GM18508 (cell line): ENCODE results near the gene FAM107B.
"Not testable (repeated sequence)": the region's sequence is repeated elsewhere in the genome, so short reads cannot be mapped to it uniquely, and the experiment has no call there.

Source experiments
- ATAC-seq: cut with Tn5 transposase; IDR thresholded peaks from one replicate; pipeline ENCODE4 v1.9.1; 2021; ENCODE audit warnings: moderate number of reproducible peaks; ENCODE audit not compliant: insufficient read depth, unreplicated experiment

The FAM107B gene

DNA sequence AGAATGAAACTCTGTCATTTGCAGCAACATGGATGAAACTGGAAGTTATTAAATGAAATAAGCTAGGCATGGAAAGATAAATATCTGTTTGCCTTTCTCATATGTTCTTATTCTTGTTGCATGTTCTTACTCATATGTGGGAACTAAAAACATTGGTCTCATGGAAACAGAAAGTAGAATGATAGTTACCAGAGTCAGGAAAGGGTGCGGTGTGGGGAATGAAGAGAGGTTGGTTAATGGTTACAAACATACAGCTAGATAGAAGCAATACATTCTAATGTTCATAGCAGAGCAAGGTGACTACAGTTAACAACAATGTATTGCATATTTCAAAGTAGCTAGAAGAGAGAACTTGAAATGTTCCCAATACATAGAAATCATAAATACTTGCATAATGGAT is 105.1 kb downstream of the FAM107B start:
- ATAC-seq, result no peak

DNA sequence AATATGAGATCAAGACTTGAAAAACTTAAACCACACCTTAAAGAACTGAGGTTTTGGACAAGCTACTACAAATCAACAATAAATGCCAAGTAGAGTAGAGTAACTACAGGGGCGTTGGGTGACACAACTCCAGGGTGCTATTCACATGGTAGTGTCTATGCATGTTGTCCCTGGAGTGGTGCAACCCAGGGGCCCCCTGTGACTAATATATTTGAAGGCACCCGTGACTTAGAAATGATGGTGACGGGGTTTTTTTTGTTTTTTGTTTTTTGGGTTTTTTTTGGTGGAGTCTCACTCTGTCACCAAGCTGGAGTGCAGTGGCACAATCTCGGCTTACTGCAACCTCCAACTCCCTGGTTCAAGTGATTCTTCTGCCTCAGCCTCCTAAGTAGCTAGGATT is 106.9 kb downstream of the FAM107B start:
- no peak for ATAC-seq

DNA sequence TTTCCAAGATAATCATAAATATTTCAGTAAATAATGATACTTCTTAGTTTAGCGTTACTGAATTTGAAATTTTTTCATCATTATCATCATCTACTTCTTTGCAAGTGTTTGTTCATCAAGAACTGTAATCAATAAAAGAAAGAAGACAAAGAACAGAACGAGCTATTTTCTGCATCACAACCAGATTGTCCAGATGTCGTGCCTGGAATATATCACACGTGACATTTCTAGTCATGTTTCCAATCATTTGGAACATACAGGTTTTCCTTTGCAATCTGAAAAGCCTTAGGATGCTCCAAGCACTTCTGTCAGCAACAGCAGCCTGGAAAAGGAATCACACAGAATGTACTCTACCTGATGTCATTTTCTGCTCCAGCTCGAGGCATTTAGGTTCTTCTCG is 107.4 kb downstream of the FAM107B start:
- no peak for ATAC-seq

DNA sequence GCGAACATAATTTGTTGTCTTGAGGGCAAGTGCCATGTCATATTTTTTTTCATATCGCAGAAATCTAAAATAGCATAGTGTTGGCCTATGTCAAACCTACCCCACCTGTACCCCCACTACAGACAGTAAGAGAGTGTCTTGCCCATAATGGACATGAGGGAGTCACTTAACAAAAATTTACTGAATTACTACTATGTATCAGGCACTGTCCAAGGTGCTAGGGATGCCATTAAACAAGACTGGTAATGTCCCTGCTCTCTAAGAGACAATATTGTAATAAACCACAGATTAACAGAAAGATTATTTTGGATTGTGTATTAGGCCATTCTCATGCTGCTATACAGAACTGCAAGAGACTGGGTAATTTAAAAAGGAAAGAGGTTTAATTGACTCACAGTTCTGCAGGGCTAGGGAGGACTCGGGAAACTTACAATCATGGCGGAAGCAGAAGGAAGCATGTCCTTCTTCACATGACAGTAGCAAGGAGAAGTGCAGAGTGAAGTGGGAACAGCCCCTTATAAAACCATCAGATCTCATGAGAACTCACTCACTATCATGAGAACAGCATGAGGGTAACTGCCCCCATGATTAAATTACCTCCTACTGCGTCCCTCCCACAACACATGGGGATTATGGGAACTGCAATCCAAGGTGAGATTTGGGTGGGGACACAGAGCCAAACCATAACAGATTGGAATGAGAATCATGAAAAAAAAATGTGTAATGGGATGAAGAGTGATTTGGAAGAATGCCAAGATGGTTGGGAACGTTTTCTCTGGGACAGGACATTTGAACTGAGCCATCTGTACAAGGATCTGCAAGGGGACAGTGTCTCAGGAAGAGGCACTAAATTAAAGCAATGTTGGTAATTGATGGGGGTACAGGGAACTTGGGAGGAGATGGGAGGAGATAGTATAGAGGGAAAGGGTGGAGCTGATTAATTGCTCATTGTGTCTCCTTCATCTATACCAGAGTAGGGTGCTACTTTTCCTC is 108.5 kb downstream of the FAM107B start:
- no peak for ATAC-seq

DNA sequence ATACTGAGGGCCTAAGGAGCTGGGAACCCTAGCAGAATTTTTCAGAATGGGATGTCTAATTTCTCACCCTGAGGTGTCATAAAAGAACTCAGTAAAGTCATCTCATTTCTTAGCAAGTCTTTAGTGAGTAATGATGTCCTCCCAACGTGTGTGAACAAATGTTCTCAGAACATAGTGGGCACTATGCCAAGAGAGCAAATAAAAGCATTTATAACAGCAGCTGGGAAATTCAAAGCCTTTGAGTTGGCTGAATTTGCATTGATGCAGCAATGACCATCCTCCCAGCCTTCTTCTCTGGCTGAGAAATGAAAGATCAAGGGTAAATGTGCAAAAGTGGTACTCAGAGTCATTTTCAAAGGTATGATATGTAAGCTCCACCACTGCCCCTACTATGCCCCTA is 109.4 kb downstream of the FAM107B start:
- ATAC-seq, result no peak

DNA sequence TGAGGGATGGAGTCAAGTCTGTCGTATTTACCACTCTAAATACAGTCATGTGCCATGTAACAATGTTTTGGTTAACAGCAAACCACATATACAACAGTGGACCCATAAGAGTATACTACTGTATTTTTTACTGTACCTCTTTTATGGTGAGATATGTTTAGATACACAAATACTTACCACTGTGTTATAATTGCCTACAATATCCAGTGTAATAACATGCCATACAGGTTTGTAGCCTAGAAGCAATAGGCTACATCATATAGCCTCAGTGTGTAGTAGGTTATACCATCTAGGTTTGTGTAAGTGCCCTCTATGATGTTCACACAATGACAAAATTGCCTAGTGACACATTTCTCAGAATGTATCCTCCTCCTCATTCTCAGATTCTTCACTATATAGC is 110.4 kb downstream of the FAM107B start:
- no peak for ATAC-seq

DNA sequence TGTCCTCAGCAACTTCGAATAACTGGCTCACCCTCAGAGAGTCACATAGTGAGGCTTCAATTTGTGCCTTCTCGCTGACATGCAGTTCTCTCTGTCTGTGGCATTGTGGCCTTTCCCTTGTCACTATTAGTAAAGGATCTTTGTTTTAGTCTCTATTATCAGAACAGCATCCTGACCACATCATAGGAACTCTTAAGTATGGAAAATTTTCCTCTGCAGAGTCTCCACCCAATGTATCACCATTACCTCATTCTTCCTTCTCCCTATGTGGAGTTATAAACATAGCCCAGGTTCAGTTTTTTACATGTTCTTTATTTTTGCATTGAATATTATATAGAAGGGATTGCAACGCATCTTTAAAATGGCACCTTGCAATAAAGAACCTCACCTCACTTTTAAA is 112.9 kb downstream of the FAM107B start:
- ATAC-seq, result no peak

DNA sequence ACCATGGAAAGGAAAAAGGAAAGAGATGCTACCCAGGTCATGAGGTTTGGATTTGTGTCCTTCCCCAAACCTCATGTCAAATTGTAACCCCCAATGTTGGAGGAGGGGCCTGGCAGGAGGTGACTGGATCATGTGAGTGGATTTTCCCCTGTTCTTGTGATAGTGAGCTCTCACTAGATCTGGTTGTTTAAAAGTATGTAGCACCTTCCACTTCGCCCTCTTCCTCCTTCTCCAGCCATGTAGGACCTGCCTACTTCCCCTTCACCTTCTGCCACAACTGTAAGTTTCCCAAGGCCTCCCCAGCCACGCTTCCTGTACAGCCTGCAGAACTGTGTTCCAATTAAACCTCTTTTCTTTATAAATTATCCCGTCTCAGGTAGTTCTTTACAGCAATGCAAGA is 113.9 kb downstream of the FAM107B start:
- ATAC-seq, result no peak

DNA sequence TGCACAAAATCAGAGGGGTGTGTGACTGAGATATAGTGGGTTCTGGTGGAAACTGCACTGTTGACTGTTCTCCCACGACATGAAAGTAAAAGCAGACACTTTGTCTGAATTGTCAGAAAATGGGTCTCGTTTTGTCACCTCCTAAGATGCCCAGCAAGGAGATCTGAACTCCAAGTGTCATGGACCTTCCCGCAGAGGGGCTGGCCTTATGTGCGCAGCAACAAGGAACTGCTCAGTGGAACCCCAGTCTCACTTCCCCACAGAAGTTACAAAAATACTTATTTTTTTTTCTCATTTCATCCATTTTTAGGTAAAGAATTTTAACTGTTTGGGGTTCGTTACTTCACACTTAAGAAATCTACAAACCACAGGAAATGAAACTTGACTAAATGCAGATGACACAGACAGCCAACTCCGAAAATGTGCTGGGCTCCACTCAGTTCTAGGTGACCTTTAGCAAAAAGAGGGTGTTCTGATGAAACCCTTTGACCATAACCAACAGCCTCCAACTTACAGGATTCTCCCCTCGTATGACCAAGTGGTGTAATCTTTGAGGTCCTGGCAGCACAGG is 115.0 kb downstream of the FAM107B start:
- ATAC-seq, result peak; percentile 69

DNA sequence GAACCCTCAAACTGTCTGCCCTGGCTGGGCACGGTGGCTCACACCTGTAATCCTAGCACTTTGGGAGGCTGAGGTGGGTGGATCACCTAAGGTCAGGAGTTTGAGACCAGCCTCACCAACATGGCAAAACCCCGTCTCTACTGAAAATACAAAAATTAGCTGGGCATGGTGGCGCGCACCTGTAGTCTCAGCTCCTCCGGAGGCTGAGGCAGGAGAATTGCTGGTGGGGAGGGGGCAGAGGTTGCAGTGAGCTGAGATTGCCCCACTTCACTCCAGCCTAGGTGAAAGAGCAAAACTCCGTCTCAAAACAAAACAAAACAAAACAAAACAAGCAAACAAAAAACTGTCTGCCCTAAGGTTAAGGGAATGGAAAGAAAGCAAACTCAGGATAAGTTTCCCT is 115.6 kb downstream of the FAM107B start:
- not testable (repeated sequence) for ATAC-seq

DNA sequence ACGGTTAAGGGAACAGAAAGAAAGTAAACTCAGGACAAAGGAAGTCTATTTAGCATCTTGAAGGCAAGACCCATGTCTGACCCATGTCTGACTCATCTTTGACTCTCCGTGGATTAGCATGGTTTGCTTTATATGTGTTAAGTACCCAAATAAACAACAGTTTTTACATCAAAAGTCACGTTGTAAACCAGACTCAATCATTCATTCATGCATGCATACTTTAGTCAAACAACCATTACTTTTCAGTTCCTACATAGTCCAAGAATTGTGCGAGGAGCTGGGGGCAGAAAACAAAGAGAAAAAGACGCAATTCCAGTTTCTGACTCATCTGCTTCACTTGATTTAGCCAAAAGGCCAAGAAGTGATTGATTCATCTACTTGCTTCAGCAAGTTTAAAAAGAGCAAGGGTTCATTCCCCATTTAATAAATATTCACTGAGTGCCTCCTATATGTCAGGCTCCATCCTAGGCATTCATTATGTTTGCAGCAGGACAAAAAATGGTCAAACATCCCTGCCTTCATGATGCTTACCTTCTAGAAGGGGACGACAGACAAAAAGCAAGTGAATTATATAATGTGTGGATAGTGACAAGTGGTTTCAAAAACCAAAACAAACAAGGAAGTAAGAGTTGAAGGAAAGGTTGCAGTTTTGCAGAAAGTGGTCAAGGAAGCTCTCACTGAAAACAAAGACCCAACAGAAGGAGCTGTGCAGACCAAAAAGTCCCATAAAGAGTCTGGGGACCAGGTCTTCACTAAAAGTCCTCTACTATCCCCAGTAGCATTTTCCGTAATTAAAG is 116.2 kb downstream of the FAM107B start:
- no peak for ATAC-seq

DNA sequence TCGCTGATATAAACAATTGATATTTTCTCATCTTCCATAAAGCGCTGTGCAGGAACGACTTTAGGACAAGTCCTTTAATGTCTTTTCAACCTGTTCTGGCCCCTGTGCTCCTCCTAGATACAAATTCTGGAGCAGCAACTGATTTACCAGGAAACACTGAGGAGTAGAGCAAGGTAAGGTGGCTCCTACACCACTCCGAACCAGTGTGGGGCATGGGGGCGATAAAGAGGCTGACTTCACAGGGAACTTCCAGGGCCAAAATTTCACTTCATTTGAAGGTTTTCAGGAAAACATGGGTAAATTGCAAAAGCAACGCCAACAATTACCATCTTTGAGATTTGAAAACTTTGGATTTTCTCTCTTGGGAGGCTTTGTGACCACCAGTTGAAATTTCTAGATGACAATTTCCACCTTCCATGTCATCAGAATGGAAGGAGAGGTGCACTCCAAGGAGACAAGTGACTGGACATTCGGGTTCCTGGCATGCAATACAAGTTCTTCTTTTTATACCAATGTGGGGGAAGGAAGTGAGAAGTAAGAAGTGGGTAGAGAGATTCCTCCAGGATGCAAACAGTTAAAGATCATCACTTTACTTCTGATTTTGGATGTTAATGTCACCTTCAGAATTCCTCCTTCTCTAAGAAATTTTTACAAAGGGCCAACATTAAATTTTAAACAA is 118.5 kb downstream of the FAM107B start:
- ATAC-seq, result no peak

DNA sequence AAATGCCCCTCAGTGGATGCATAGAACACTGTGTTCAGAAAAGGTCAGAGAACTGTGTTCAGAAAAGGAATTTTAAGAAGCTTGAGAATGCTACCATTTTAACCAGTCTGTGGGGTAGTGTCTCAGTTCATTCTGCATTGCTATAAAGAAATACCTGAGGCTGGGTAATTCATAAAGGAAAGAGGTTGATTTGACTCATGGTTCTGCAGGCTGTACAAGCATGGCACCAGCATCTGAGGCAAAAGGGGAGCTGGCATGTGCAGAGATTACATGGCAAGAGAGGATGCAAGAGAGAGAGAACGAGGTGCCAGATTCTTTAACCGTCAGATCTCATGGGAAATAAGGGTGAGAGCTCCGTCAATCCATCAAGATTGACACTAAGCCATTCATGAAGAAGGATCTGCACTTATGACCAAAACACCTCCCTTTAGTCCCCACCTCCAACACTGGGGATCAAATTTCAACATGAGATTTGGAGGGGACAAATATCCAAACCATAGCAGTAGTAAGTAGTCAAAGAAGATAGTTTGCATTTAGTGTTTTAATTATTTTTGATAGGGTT is 119.8 kb downstream of the FAM107B start:
- ATAC-seq, result no peak

DNA sequence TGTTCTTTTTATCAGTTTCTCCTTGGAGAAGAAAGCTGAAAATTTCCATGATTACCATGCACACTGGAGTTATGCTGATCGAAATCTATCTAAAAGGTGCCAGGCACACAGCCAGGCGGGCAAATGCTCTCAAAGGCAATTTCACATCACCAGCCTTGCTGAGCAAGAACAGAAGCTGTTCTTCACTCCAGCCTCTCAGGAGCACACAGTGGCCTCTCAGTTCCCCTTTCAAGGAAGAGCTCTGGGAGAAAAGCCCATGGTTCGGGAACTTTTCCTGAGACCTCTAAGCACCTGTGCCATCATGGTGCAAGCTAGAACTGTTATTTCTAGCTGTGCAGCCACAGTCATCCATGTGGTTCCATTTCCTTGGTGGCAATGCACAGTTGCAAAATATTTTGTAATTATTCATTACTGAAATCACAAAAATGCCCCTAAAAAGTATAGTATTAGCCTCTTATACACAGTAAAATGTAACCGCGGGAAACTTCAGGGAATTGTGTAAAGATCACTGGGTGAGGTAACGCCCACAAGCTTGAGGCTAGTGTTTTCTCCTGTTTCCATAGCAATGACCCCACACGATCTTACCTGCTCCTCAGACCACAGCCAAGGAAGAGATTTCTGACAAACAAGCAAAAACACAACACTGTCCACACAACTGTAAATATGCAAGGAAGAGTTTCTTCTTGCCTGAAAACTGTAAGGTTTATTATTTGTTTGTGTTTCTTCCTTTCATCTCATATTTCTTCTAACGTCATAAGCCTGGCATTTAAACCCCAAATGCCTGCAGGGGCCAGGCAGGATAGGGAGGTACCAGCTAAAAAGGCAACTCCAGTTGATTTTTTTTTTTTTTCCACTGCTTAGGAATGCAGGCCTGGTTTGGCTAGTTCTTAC is 121.2 kb downstream of the FAM107B start:
- no peak for ATAC-seq

DNA sequence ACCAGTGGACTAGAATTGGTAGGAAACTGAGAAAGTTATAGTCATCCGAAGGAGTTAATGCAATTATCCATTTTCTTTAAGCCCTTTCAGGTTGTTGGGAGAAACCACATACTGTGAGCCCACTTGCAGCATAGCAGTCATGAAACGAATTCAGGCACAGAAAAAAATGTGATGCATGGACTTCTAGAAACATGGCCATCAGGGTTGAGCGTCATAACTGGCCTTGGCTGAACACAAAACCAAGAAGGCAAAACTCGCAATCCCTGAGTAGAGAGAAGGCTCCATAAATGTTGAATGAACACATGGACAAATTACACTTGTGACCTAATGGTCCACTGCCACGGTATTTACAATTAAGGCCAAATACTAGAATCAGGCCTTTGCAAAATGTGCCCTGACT is 121.9 kb downstream of the FAM107B start:
- ATAC-seq, result no peak

DNA sequence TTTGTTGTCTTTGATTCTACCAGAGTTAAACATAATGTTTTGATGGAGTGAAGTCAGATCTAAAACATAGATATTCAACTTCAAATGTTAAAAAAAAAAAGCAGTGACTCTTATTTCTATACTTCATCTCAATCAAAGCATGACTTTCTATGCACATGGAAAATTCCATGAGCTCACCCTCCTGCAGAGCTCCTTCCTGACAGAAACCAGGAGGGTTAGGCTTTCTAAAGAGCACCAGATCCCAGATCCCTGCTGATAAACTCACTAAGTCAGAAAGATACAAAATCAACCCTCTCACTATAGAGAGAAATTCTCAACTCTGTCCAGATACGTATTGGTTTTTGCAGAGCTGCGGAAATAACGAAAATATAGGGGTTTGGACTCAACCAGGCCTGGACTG is 122.6 kb downstream of the FAM107B start:
- no peak for ATAC-seq

DNA sequence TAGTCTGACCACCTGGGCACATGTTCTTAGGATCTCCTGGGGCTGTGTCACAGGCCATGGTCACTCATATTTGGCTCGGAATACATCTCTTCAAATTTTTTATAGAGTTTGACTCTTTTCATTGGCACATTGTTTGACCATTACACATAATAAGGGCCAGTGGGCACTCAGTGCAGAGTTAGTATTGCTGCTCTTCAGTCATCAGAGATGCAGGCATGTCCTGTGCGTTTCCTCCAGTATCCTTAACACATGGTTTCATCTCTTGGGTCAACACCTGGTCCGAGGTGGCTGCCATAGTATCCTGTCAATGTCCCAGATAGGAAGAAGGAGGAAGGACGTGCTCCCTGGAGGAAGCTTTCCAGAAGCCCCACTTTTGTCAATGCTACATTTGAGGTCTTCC is 125.0 kb downstream of the FAM107B start:
- ATAC-seq, result no peak

DNA sequence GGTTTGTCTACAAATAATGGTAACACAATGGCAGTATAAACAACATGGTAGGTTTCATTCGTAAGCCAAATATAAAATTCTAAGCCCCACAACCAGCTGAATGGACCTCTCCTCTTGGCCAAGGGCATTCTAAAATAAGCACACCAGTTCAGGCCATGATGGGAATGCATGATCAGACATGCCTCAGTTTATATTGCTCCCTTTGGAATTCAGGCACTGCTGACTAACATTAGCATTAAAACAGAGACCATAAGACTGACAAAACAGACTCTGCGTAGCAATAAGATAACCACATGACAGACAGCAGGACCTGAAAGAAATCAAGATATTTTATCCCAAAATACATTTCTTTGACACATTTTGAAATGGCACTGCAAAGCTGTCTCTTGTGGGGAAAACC is 125.8 kb downstream of the FAM107B start:
- no peak for ATAC-seq
